ENCODE data around the gene AATF. TPM values are rescaled to one million over a fixed set of nuclear protein-coding genes. Genes with fewer than 3 reads are reported as not detected.

AATF gene
- total and polyA plus RNA-seq, 10 donors: 28.7 to 59.0 (median 35.2) TPM

GRCh38 chr17:36921095-36921851 lies 27.5 kb upstream of the AATF start:
- no peak for DNase-seq
- no peaks in the 10 kb centered on the region for H3K4me1 ChIP-seq
- intact Hi-C loops (cut with DNase I; ENCODE audit: low total_unique reads): no loop called here
- TF ChIP-seq CTCF (IDR thresholded peaks at IDR 0.05 in 8 of 11, conservative IDR thresholded peaks at IDR 0.05 in 3 of 11) (no peak), POLR2AphosphoS5 (IDR thresholded peaks at IDR 0.05) (no peak), POLR2A (IDR thresholded peaks at IDR 0.05) (no peak)
- 71 to 80% (median 72%) methylated on average over 7 of the region's 7 CpGs for WGBS, 5 donors
- no peaks in the 10 kb centered on the region for H3K36me3 ChIP-seq
- peaks cover 0 to 77% (median 17%) of the 10 kb centered on the region in 7 donors for H3K27me3 ChIP-seq (replicated peaks in 1 of 7)
- no peak overlapping the region for H3K27ac ChIP-seq
- H3K9me3 ChIP-seq: no peaks in the 10 kb centered on the region
- no peak overlapping the region for H3K4me3 ChIP-seq

- no peak for DNase-seq
- peaks cover 0 to 82% (median 20%) of the 10 kb centered on the region in 7 donors for H3K27me3 ChIP-seq (replicated peaks in 1 of 7)
- intact Hi-C loops (cut with DNase I; ENCODE audit: low total_unique reads): no loop called here
- no peak overlapping the region for H3K27ac ChIP-seq
- TF ChIP-seq POLR2AphosphoS5 (IDR thresholded peaks at IDR 0.05) (no peak), CTCF (IDR thresholded peaks at IDR 0.05 in 8 of 11, conservative IDR thresholded peaks at IDR 0.05 in 3 of 11) (no peak), POLR2A (IDR thresholded peaks at IDR 0.05) (no peak)
- no peaks in the 10 kb centered on the region for H3K9me3 ChIP-seq
- H3K4me3 ChIP-seq: no peak overlapping the region
- no peaks in the 10 kb centered on the region for H3K36me3 ChIP-seq
- H3K4me1 ChIP-seq: no peaks in the 10 kb centered on the region
Observed at GRCh38 chr17:36922175-36922574, 26.6 kb upstream of the AATF start.

GRCh38 chr17:36923814-36924221 lies 24.9 kb upstream of the AATF start:
- Histone ChIP-seq H3K4me1 (peaks cover 4 to 16% (median 12%) of the 10 kb centered on the region in 6 donors), H3K36me3 (no peaks in the 10 kb centered on the region), H3K27me3 (replicated peaks in 1 of 7) (peaks cover 0 to 91% (median 29%) of the 10 kb centered on the region in 7 donors), H3K9me3 (no peaks in the 10 kb centered on the region), H3K27ac (no peak overlapping the region), H3K4me3 (no peak overlapping the region)
- intact Hi-C loops (cut with DNase I; ENCODE audit: low total_unique reads): no loop called here
- WGBS, 5 donors: 71 to 88% (median 85%) methylated on average over 5 of the region's 5 CpGs
- no peak for DNase-seq
- TF ChIP-seq POLR2A (IDR thresholded peaks at IDR 0.05) (no peak), CTCF (IDR thresholded peaks at IDR 0.05 in 8 of 11, conservative IDR thresholded peaks at IDR 0.05 in 3 of 11) (no peak), POLR2AphosphoS5 (IDR thresholded peaks at IDR 0.05) (no peak)

GRCh38 chr17:36926226-36926625 lies 22.5 kb upstream of the AATF start:
- Histone ChIP-seq H3K27ac (no peak overlapping the region), H3K4me3 (no peak overlapping the region), H3K9me3 (no peaks in the 10 kb centered on the region), H3K27me3 (replicated peaks in 1 of 7) (peaks cover 0 to 91% (median 40%) of the 10 kb centered on the region in 7 donors), H3K36me3 (no peaks in the 10 kb centered on the region), H3K4me1 (peaks cover 4 to 22% (median 13%) of the 10 kb centered on the region in 6 donors)
- 83 to 92% (median 84%) methylated on average over 3 of the region's 3 CpGs for WGBS, 5 donors
- DNase-seq: no peak
- TF ChIP-seq POLR2AphosphoS5 (IDR thresholded peaks at IDR 0.05) (no peak), POLR2A (IDR thresholded peaks at IDR 0.05) (no peak), CTCF (IDR thresholded peaks at IDR 0.05 in 8 of 11, conservative IDR thresholded peaks at IDR 0.05 in 3 of 11) (no peak)
- intact Hi-C loops (cut with DNase I; ENCODE audit: low total_unique reads): no loop called here
